Astrocyte of the cerebellum (primary cell): ENCODE measurements around the gene FAM120A.

Source experiments
- DNase-seq: peaks from one replicate; pipeline ENCODE4 v3.0.0-alpha.2; 2011; ENCODE audit warnings: low read depth
- H3K4me3 ChIP-seq: 2 replicates; pipeline ENCODE4 v1.5.1; 2011; ENCODE audit warnings: mild to moderate bottlenecking, low read depth, low read length, moderate library complexity
- CTCF ChIP-seq: IDR thresholded peaks from 2 replicates; pipeline ENCODE4 v1.5.1; 2012; ENCODE audit warnings: low read length, low read depth, moderate library complexity, mild to moderate bottlenecking; ENCODE audit errors: missing control alignments
- in situ Hi-C: cut with HindIII; loops from 2 replicates; pipeline ENCODE4 v1.10.0; 2017; ENCODE audit warnings: low sequenced_read_pairs

FAM120A gene

DNA sequence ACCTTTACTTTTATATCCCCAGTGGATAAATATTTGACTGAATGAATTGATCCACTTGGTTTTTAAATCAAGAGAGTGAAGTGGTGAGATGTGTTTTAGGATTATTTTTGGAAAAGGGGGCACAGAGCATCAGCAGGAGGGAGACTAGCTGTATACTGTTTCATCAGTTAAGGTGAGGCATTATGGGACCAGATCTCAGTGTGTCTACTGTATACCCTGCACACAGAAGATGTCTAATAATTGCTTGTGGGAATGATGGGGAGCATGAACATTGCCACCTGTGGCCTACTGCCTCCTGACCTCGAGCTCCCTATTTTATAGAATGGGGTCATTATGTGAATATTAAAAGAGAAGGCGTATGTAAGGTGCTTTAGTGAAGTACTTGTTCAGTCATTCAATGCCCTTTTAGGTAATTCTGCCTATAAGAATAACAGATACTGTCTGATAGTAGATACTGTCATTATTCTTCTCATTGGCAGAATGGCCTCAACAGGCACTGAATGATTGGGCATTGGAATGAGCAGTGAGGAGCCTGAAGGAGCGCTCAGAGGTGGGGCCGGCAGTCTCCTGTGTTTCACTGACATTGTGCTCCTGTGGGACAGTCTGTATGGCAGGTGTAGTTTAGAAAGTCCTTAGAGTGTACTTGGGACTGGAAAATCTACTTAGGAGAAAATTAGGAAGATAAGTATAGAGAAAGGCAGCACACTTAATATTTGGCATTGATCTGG is 49.2 kb downstream of the FAM120A start:
- H3K4me3 ChIP-seq, result no peak overlapping the region
- TF ChIP-seq CTCF, result no peak
- in situ Hi-C loops, result no loop called here
- no peak for DNase-seq

- in situ Hi-C loops, result no loop called here
- no peak overlapping the region for H3K4me3 ChIP-seq
- no peak for TF ChIP-seq CTCF
- DNase-seq, result no peak
Measured at GRCh38 chr9:93501406-93501805, 49.9 kb downstream of the FAM120A start.

DNA sequence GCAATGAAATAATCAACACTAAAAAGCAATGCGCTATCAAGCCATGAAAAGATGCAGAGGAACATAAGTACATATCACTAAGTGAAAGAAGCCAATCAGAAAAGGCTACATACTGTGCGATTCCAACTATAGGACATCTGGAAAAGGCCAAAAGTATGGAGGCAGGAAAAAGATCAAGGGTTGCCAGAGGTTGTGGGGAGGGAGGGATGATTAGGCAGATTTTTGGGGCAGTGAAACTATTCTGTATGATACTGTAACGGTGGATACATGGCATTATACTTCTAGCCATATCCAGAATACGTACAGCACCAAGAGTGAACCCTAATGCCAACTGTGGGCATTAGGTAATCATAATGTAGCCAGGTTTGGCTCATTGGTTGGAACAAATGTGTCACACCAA is 51.9 kb downstream of the FAM120A start:
- TF ChIP-seq CTCF, result no peak
- DNase-seq, result no peak
- in situ Hi-C loops, result no loop called here
- H3K4me3 ChIP-seq, result no peak overlapping the region

- H3K4me3 ChIP-seq, result no peak overlapping the region
- no peak for DNase-seq
- no peak for TF ChIP-seq CTCF
- in situ Hi-C loops, result no loop called here
Measured at GRCh38 chr9:93505541-93506132, 54.2 kb downstream of the FAM120A start.

DNA sequence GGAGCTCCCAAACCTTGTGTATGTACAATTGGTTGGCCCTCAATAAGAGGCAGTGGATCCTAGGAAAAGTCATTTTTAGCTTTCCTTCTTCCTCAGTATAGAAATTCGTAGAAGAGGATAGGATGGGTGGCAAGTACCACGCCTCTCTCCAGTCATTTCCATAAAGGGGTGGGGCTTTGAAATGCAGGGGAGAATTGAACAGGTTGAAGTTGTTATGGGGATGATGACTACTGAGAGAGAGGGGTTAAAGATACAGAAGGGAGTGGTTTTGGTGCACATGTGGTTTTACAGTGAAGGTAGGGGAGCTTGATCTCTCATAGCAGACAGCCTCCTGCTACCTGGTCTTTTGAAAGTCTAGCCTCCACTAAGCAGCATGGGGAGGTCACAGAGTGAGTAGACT is 56.3 kb downstream of the FAM120A start:
- TF ChIP-seq CTCF, result no peak
- DNase-seq, result no peak
- in situ Hi-C loops, result no loop called here

DNA sequence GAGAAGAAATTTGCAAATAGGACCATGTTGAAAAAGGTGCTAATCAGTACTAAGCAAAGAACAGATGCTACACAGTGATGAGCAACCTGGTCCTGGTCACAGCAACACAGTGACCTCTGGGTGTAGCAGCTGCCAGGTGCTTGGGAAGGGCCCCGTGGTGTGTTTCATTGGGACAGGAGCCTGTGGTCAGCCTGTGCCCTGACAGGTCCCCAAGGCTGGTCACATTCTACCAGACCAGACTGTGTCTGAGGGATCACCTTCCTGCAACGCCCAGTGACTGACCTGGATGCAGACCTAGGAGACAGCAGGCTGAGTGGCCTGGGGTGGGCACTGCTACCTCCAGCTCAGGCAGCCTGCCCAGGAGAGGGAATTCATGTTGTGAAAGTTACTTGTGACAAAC is 56.7 kb downstream of the FAM120A start:
- in situ Hi-C loops, result no loop called here
- no peak for DNase-seq
- no peak overlapping the region for H3K4me3 ChIP-seq
- TF ChIP-seq CTCF, result no peak

More for the DNA sequence above, 56.3 kb downstream of the FAM120A start:
- no peak overlapping the region for H3K4me3 ChIP-seq
